Measurements from ENCODE around the gene TP63.

Gene TP63

GRCh38 chr3:189710620-189711402 is 79.6 kb downstream of the TP63 start:
- H3K4me3 ChIP-seq (ENCODE audit: control insufficient read depth, low read depth, low read length): no peak overlapping the region
- peak; percentile 96 for DNase-seq (ENCODE audit: low read depth)
- TF ChIP-seq CTCF (IDR thresholded peaks at IDR 0.05; ENCODE audit: control insufficient read depth, insufficient read depth, low read depth, low read length, missing control alignments): no peak

GRCh38 chr3:189712906-189713483 is 81.8 kb downstream of the TP63 start:
- H3K4me3 ChIP-seq (ENCODE audit: control insufficient read depth, low read depth, low read length): no peak overlapping the region
- TF ChIP-seq CTCF (IDR thresholded peaks at IDR 0.05; ENCODE audit: control insufficient read depth, insufficient read depth, low read depth, low read length, missing control alignments): no peak
- DNase-seq (ENCODE audit: low read depth): no peak

GRCh38 chr3:189714991-189715961 is 84.1 kb downstream of the TP63 start:
- no peak overlapping the region for H3K4me3 ChIP-seq (ENCODE audit: control insufficient read depth, low read depth, low read length)
- peak; percentile 61 for DNase-seq (ENCODE audit: low read depth)
- TF ChIP-seq CTCF (IDR thresholded peaks at IDR 0.05; ENCODE audit: control insufficient read depth, insufficient read depth, low read depth, low read length, missing control alignments): no peak

- H3K4me3 ChIP-seq (ENCODE audit: control insufficient read depth, low read depth, low read length): no peak overlapping the region
- DNase-seq (ENCODE audit: low read depth): no peak
- TF ChIP-seq CTCF (IDR thresholded peaks at IDR 0.05; ENCODE audit: control insufficient read depth, insufficient read depth, low read depth, low read length, missing control alignments): no peak
Observed at GRCh38 chr3:189718215-189718614, 87.0 kb downstream of the TP63 start.

- no peak for DNase-seq (ENCODE audit: low read depth)
- TF ChIP-seq CTCF (IDR thresholded peaks at IDR 0.05; ENCODE audit: control insufficient read depth, insufficient read depth, low read depth, low read length, missing control alignments): no peak
- H3K4me3 ChIP-seq (ENCODE audit: control insufficient read depth, low read depth, low read length): no peak overlapping the region
Observed at GRCh38 chr3:189720736-189721417, 89.7 kb downstream of the TP63 start.
